ENCODE measurements around the gene KRT27.
"Not testable (repeated sequence)": the region's sequence is repeated elsewhere in the genome, so short reads cannot be mapped to it uniquely, and the experiment has no call there.

GRCh38 chr17:40748666-40749065 is 33.7 kb downstream of the KRT27 start:
- not testable (repeated sequence) for TF ChIP-seq POLR2A (IDR thresholded peaks at IDR 0.05)
- TF ChIP-seq, protein P1, sequence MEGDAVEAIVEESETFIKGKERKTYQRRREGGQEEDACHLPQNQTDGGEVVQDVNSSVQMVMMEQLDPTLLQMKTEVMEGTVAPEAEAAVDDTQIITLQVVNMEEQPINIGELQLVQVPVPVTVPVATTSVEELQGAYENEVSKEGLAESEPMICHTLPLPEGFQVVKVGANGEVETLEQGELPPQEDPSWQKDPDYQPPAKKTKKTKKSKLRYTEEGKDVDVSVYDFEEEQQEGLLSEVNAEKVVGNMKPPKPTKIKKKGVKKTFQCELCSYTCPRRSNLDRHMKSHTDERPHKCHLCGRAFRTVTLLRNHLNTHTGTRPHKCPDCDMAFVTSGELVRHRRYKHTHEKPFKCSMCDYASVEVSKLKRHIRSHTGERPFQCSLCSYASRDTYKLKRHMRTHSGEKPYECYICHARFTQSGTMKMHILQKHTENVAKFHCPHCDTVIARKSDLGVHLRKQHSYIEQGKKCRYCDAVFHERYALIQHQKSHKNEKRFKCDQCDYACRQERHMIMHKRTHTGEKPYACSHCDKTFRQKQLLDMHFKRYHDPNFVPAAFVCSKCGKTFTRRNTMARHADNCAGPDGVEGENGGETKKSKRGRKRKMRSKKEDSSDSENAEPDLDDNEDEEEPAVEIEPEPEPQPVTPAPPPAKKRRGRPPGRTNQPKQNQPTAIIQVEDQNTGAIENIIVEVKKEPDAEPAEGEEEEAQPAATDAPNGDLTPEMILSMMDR (IDR thresholded peaks at IDR 0.05): not testable (repeated sequence)

All from stomach (tissue), 4 donors.